Jurkat, Clone E6-1 (cell line): ENCODE results near the gene CGAS.
"Not testable (repeated sequence)": the region's sequence is repeated elsewhere in the genome, so short reads cannot be mapped to it uniquely, and the experiment has no call there.

Experiments
- DNase-seq: peaks from one replicate; pipeline ENCODE4 v3.0.0-alpha.2; 2011; ENCODE audit warnings: low read depth, low spot score
- H3K4me3 ChIP-seq: 2 replicates; pipeline ENCODE4 v1.5.1; 2011; ENCODE audit warnings: mild to moderate bottlenecking, low read length, control low read depth, moderate library complexity

The CGAS gene

GRCh38 chr6:73413102-73413501 lies 39.0 kb downstream of the CGAS start:
- DNase-seq = no peak
- H3K4me3 ChIP-seq = no peak overlapping the region

GRCh38 chr6:73409395-73409794 lies 42.7 kb downstream of the CGAS start:
- DNase-seq = no peak
- H3K4me3 ChIP-seq = no peak overlapping the region

- no peak overlapping the region for H3K4me3 ChIP-seq
- DNase-seq = no peak
Measured at GRCh38 chr6:73400656-73401055, 51.4 kb downstream of the CGAS start.

- DNase-seq = no peak
- no peak overlapping the region for H3K4me3 ChIP-seq
Measured at GRCh38 chr6:73395875-73396274, 56.2 kb downstream of the CGAS start.

- DNase-seq = no peak
Measured at GRCh38 chr6:73394577-73395354, 57.3 kb downstream of the CGAS start, which contains the start of gene DDX43. TSS of gene DDX43 (plus strand) at chr6:73394828. CDS start at chr6:73394906, 78 bp downstream.

GRCh38 chr6:73393278-73393677 lies 58.8 kb downstream of the CGAS start:
- no peak for DNase-seq
- H3K4me3 ChIP-seq = no peak overlapping the region

More at GRCh38 chr6:73394577-73395354, 57.3 kb downstream of the CGAS start, which contains the start of gene DDX43:
- H3K4me3 ChIP-seq = no peak within 1 kb of the TSS

- H3K4me3 ChIP-seq, DNase-seq: not testable (repeated sequence)
Measured at GRCh38 chr6:73392188-73392587, 59.9 kb downstream of the CGAS start.

GRCh38 chr6:73391675-73392074 lies 60.4 kb downstream of the CGAS start:
- no peak overlapping the region for H3K4me3 ChIP-seq
- no peak for DNase-seq

GRCh38 chr6:73389854-73390253 lies 62.2 kb downstream of the CGAS start:
- DNase-seq = no peak
- no peak overlapping the region for H3K4me3 ChIP-seq

GRCh38 chr6:73388800-73389512 lies 63.1 kb downstream of the CGAS start:
- no peak overlapping the region for H3K4me3 ChIP-seq
- DNase-seq = no peak

GRCh38 chr6:73388433-73388799 lies 63.7 kb downstream of the CGAS start:
- no peak overlapping the region for H3K4me3 ChIP-seq

GRCh38 chr6:73382462-73383113 lies 69.5 kb downstream of the CGAS start:
- no peak for DNase-seq
- H3K4me3 ChIP-seq = no peak overlapping the region

More at GRCh38 chr6:73388433-73388799, 63.7 kb downstream of the CGAS start:
- DNase-seq = no peak

GRCh38 chr6:73381531-73381930 lies 70.6 kb downstream of the CGAS start:
- DNase-seq, H3K4me3 ChIP-seq: not testable (repeated sequence)

- H3K4me3 ChIP-seq = no peak overlapping the region
- DNase-seq = no peak
Measured at GRCh38 chr6:73377225-73377624, 74.9 kb downstream of the CGAS start.

GRCh38 chr6:73375216-73375615 lies 76.9 kb downstream of the CGAS start:
- DNase-seq = no peak
- H3K4me3 ChIP-seq = no peak overlapping the region
